ENCODE measurements around the gene SLMAP.
"Not testable (repeated sequence)": the region's sequence is repeated elsewhere in the genome, so short reads cannot be mapped to it uniquely, and the experiment has no call there.

SLMAP gene

DNA sequence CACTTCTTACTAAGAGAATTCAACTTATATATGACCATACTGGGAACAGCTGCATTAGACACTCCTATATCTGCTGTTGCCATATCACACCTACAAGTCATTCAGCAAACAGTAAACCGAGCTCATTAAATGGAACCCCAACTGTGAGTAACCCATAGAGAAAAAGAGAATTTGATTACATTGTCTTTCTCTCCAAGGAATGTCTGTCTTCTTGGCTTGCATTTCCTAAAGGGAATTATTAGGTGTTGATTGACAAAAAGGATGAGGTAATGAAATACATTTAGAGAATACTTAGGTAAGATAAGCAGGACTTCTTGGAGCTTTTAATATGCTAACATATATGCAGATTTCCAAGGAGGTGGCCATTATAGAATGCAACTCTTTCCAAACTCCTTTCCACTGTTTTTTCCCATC, 76.8 kb downstream of the SLMAP start:
- DNase-seq: no peak

DNA sequence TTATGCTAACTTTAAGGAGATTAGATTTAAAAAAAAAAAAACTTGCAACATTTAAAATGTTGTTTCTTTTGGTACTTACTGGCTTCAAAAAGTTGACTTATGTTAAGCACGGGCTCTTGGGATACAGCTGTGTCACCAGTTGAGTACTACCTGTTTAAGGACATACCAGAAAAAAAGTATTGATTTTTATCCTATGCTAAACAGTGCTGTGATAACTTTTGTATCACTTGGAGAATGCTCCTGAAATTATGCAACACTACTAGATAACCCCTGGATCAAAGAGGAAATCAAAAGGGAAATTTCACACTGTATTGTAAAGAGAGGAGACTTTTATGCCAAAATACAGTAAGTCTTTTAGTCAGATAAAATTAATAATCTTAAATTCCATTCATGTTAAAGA, 77.7 kb downstream of the SLMAP start:
- DNase-seq: no peak

DNA sequence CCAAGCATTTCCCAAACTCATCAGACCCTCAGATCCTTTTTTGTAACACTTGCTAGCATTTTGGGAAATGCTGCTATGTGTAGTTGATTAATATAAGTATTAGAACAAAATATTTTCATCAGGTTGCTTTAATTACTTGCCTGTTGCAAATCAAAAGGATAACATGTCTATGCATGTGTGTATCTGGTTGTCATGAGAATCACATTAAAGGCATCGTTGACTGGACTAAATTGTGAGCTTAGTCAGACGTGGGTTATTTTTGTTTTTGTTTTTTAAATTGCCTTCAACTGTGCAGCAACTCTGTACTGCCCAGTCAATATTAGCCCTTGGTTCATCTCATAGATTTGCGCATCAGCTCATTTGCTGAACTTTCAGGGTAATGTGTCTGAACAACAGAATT, 81.6 kb downstream of the SLMAP start:
- DNase-seq: no peak

DNA sequence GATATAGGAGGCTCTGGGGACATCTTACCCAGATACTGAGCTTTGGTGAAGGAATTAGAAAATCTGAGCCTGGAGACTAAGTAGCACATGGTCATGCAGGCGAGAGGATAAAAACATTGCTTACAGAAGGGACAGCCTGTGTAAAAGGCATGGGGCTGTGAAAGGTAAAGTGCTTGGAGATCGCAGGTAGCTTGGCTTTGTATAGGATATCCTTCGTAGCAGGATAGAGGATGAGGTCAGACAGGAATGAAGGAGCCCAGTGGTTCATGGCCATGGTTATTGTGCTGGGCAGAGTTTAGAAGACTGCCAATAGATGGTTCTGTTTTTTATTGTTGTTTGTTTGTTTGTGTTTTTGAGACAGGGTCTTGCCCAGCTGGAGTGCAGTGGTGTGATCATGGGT, 82.5 kb downstream of the SLMAP start:
- DNase-seq: no peak

DNA sequence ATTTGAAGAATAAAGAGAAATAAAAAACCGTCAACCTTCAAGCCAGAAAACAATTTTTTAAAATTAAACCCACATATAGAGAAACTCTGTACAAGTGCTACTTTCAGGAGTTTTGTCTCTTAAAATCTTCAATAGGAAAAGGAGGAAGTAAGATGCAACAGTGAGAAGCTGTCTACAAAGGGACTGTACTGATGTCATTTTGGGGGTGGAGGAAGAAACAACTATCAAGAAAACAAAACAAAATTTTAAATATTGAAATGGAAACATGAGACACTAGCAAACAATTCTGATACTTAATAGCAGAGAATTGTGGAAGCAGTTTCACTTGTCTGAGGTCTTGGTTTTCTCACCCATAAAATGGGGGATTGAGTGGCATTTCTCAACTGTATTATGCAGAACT, 84.4 kb downstream of the SLMAP start:
- DNase-seq: no peak

DNA sequence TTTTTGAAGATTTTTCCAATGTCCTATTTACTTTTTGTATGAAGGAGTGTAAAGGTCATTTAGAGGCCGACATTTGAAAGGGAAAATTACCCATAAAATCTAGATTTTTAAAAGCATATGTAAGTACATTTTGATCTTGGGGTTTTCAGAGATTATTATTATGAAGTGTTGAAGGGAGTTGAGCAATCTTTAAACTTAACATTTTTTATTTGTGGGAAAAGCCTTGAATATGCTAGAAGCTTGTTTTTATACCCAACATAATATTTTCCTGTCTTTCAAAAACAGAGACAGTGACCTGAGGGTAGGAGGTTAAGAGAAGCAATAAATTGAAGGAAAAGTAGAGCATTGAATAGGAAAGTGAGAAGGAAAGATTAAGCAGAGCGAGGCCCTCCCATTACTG, 85.7 kb downstream of the SLMAP start:
- DNase-seq: no peak

DNA sequence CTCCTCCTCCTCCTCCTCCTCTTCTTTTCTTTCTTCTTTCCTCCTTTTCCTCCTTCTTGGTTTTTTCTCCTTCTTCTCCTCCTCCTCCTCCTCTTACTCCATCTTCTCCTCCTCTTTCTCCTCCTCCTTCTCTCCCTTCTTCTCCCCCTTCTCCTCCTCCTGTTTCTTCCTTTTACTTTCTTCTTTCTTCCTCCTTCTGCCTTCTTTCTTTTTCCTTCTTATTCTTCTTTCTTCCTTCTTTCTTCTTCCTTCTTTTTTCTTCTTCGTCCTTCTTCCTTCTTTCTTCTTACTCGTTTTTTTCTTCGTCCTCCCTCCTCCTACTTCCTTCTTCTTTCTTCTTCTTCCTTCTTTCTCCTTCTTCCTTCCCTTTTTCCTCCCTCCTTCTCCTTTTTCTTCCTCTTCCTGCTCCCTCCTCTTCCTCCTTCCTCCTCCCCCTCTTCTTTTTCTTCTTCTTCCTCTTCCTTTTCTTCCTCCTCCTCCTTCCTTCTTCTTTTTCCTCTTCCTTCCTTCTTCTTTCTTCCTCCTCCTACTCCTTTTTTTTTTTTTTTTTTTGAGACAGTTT, 92.1 kb downstream of the SLMAP start:
- no peak for DNase-seq

DNA sequence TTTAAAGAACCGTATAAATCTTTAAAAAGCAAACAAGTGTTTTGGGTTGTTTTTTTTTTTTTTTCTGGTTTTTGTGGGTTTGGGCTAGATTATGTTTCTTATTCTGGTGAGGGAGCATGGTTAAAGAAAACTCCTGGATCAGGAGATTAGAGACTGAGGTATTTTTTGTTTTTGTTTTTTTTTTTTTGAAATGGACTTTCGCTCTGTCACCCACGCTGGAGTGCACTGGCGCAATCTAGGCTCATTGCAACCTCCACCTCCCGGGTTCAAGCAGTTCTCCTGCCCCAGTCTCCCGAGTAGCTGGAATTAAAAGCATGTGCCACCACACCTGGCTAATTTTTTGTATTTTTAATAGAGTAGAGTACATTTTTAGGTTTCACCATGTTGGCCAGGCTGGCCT, 95.2 kb downstream of the SLMAP start:
- DNase-seq: no peak

DNA sequence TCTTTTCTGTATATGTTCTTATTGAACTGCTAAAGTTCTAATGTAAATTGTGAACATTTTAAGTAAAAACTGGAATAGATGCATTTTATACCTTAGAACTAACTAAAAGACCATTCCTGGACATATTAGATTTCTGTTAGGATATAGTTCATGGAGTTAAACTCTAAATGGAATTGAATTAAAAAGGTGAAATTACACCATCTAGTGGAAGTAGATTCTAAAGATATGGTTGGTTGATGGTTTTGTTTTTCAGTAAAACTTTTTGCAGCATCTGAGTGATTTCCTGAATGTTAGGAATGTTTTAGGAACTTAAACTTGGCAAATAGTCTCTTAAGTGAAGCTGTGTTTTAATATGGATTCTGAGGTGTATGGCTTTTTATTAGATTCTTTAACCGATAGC, 96.8 kb downstream of the SLMAP start:
- no peak for DNase-seq

DNA sequence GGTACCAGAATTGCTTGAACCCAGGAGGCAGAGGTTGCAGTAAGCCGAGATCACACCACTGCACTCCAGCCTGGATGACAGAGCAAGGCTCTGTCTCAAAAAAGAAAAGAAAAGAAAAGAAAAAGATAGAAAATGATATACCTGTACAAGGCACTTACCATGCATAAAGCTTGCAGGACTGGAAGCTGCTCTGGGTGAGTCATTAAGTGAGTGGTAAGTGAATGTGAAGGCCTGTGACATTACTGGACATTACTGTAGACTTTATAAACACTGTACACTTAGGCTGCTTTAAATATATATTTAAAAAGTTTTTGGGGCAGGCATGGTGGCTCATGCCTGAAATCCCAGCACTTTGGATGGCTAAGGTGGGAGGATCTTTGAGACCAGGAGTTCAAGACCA, 99.2 kb downstream of the SLMAP start:
- DNase-seq: no peak

DNA sequence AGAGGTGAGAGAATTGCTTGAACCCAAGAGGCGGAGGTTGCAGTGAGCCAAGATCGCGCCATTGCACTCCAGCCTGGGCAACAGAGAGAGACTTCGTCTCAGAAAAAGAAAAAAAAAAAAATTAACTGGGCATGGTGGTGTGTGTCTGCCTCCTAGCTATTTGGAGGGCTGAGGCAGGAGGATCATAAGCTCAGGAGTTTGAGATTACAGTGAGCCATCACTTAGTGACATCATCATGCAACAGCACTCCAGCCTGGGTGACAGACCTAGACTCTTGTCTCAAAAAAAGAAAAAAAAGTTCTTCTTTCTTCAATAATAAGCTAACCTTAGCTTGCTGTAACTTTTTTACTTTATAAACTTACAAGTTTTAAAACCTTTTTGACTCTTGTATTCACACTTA, 99.8 kb downstream of the SLMAP start:
- no peak for DNase-seq

DNA sequence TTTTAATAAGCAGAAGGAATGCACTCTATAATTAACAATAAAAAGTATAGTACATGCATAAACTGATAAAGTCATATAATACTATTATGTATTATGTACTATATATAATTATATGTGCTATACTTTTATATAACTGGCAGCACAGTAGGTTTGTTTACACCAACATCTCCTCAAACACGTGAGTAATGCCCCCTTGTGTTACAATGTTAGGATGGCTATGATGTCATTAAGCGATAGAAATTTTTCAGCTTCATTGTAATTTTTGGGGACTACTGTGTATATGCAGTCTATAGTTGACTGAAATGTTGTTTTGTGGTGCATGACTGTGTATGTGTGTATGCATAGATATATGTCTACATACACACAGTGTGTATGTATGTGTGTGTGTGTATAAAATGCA, 100.6 kb downstream of the SLMAP start:
- peak; percentile 3 for DNase-seq

DNA sequence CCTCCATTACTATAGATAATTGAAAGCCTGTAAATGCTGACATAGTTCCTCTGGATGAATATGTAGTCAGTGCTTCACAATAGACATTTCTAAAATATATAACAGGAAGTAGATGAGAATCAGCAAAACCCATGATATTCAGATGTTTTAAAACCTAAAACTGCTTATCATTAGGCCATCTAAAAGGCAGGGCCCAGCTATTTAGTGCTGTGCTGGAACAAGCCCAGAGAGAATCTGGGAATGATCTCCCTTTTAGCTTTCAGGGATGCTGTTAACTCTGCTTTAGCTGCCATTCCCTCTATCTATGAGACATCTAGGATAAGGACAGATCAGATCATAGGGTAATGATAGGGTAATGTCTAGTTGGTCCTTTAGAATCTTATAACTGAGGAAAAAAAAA, 106.8 kb downstream of the SLMAP start:
- no peak for DNase-seq

DNA sequence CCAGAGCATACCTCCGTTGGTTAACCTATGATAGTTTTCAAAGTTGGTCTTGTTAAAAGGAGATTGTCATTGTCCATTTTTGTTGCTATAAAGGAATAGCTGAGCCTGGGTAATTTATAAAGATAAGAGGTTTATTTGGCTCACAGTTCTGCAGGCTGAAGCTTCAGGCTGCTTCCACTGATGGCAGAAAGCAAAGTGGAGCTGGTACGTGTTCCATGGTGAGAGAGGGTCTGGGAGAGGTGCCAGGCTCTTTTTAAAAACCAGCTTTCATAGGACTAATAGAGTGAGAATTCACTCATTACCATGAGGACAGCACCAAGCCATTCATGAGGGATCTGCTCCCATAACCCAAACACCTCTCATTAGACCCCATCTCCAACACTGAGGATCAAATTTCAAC, 107.3 kb downstream of the SLMAP start:
- DNase-seq: no peak

DNA sequence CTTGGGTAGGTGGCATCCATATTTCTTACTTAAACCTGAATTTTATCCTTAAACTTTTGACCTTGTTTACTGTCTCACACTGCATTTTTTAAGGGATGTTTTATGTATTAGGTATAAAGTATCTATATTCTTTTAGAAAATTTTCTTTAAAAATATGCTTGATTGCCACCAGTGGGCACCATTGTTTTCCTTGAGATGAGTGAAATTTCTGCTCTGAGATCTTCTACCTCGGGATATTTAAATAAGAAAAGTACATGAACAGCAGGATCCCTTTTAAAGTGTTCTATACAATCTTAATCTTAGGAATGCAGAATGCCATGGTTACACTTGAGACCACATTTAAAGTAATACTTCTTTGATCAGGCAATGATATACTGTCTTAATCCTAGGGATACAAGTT, 108.7 kb downstream of the SLMAP start:
- no peak for DNase-seq

DNA sequence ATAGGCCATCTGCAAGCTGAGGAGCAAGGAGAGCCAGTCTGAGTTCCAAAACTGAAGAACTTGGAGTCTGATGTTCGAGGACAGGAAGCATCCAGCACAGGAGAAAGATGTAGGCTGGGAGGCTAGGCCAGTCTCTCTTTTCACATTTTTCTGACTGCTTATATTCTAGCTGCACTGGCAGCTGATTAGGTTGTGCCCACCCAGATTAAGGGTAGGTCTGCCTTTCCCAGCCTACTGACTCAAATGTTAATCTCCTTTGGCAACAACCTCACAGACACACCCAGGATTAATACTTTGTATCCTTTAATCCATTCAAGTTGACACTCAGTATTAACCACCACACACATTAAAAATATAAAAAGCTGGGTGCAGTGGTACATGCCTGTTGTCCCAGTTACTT, 113.0 kb downstream of the SLMAP start:
- DNase-seq: not testable (repeated sequence)

DNA sequence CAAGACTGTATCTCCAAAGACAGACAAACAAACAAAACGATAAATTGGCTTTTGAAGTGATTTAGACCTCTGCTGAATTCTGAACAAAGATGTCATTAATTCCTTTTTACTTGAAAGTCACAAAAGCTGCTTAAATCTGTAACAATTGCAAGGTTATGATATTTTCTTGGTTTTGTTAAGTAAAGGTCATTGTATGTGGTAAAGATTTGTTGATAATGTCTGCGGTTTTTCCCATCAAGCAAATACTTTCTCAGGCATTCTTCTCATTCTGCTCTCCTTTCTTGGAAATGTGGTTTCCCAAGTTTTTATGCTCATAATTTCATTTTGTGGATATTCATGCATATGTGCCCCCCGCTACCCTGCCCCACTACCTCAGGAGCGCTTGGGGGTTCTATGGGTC, 116.5 kb downstream of the SLMAP start:
- DNase-seq: no peak

DNA sequence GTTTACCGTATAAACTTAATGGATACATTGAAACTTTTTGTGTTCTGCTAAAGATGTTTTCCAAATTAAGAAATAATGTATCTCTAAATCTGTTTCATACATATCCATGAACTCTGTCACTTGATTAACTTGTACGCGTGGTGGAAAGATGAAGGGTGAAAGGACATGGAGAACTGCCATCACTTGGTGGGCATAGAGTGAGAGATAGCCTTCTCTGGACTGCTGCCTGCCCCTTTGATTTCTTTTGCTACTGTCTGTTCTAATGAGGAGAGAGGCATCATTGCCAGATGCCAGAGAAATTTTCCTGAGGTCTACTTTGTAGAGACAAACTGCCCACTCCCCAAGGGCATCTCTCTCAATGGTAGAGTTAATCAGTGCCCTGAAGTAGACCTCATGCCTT, 120.5 kb downstream of the SLMAP start:
- DNase-seq: no peak

DNA sequence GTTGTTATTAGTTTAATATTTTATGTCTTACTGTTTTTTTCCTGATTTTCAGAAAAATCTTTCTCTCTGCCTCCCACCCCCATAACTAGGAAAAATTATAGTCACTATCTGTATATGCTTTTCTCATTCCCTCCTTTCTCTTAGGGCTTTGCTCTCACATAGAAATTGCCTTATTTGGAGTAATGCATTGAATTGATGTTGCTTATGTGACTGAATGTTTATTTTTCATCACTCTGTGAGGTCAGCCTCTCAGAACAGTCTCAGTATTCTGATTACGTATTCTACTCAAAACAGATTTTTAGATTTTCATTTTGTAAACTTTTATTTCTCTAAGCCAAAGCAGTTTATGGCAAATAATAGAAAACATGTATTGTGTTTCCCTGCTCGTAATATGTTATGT, 121.0 kb downstream of the SLMAP start:
- no peak for DNase-seq

DNA sequence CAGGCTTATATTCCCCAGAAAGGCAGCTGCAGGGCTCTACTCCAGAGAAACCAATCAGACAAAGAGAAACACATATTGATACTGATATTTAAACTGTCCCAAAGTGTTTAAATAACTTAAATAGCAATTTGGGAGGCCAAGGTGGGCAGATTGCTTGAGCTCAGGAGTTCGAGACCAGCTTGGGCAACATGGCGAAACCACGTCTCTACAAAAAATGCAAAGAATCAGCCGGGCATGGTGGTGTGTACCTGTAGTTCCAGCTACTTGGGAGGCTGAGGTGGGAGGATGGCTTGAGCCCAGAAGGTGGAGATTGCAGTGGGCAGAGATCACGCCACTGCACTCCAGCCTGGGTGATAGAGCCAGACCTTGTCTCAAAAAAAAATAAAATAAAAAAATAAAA, 128.3 kb downstream of the SLMAP start:
- not testable (repeated sequence) for DNase-seq

DNA sequence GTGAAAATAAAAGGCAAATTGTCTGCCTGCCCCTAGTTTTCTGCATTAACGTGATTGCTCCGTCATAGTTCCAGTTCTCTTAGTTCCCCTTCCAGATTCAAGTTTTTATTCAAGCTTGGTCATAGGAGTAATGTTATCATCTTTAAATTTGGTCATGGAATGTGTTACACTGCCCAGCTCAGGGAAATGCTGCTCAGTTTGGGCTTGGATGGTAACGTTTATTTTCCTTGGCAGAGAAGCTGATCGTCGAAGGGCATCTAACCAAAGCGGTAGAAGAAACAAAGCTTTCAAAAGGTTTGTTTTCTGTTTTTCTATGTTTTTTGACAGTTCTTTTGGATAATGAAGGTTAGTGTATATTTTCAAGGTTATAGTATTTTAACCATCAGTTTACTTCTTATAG, 133.7 kb downstream of the SLMAP start:
- no peak for DNase-seq

DNA sequence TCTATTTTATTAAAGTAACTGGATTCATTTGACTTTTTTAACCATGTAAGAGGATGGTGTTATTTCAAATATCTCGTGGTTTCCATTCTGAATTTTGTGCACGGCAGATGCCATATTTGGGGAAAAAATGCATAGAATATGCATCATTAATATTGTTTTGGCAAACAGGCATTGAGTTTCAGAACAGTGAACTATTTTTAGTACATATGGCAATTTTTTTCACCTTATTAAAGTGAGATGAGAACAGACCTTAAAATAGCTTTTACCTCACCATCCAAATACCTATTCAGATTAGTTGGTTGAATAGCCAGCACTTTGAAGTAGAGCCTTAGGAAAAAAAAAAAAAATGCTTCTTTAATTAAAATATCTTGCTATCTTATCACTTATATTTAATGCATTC, 134.8 kb downstream of the SLMAP start:
- no peak for DNase-seq

DNA sequence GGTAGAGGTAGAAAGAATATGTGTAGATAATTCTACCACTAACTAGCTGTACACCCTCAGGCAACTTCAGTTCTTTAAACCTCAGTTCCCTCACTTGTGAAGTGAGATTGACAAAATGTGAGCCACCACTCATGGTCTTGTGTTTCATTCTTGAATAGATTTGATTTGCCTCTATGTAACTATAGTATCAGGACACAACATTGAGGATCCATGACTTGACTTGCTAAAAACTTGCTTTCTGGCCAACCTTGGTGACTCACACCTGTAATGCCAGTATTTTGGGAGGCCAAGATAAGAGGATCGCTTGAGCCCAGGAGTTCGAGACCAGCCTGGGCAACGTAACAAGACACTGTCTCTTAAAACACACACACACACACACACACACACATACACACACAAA, 136.3 kb downstream of the SLMAP start:
- no peak for DNase-seq

DNA sequence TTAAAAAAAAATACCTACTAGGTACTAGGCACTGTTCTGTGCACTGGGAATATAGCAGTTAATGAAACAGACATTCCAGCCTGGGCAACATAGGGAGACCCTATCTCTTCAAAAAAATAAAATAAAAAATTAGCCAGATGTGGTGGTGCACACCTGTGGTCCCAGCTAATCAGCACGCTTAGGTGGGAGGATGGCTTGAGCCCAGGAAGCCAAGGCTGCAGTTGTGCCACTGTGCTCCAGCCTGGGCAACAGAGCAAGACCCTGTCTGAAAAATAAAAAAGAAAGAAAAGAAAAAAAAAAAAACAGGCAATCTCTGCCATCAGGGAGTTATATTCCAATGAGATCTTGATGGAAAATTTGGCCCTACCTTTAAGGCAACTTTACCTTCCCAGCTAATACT, 137.0 kb downstream of the SLMAP start:
- no peak for DNase-seq

DNA sequence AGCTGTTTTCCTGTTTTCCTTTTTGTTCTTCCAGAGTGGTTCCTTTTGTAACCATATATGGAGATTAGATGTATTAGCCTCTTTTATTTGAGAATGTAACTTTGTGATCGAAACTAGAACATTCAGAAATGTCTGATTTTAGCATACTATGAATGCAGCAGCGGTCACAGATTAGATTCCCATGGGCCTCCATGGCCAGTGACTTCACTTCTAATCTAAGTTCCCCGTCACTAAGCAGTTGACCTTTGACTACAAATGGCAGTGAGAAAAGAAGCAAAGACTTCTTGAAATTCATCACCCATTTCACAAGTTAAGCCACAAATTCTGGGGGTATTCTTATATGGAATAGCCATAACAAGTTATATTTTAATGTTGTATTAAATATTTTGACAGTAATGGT, 137.6 kb downstream of the SLMAP start:
- DNase-seq: no peak

DNA sequence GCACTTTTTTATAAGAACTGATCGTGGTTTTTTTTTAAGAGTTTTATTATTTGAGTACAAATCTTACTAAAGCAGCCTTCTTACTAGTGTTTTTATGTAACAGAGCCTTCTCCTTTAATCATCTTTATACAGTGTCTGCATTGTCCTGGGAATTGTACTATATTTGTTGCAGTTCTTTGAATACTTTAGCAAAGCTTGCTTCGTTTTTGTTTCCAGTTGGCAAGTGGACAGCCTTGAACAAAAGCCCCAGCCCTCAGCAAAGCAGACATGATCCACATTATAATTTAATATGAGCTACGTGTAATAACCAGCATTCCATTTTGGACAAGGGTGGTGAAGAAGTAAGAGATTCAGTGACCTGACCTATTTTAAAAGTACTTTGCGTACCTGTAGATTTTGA, 139.9 kb downstream of the SLMAP start:
- DNase-seq: no peak

All from activated CD4-positive, alpha-beta T cell treated with anti-CD3 and anti-CD28 coated beads, Interleukin-2, Interleukin-6, amounts not matched to agents 100 ng/mL and 50 ng/mL, durations not matched to agents 16 hours and 8 hours (primary cell).